ENCODE results near the gene DLG2.
"Not testable (repeated sequence)": the region's sequence is repeated elsewhere in the genome, so short reads cannot be mapped to it uniquely, and the experiment has no call there.

The DLG2 gene

GRCh38 chr11:83441171-83441570 is 2186.0 kb downstream of the DLG2 start:
- Histone ChIP-seq H3K4me1 (ENCODE audit: control insufficient read depth, low read length) (no peaks in the 10 kb centered on the region), H4K20me1 (ENCODE audit: control insufficient read depth, insufficient read depth, low read depth, low read length) (no peaks in the 10 kb centered on the region), H3K9me3 (ENCODE audit: control insufficient read depth, insufficient read depth, low read length) (no peaks in the 10 kb centered on the region), H3K4me2 (ENCODE audit: low read length) (no peak overlapping the region), H3K79me2 (ENCODE audit: control insufficient read depth, low read length) (no peaks in the 10 kb centered on the region), H3K9me2 (replicated peaks; ENCODE audit: control insufficient read depth, low read length) (no peaks in the 10 kb centered on the region), H3K27me3 (ENCODE audit: control insufficient read depth, low read length) (no peaks in the 10 kb centered on the region), H3F3A (ENCODE audit: control insufficient read depth, insufficient read depth) (no peaks in the 10 kb centered on the region), H3K36me3 (ENCODE audit: control insufficient read depth, low read length) (no peaks in the 10 kb centered on the region), H3K27ac (ENCODE audit: low read depth, low read length) (no peak overlapping the region), H3K4me3 (ENCODE audit: low read length) (no peak overlapping the region)
- TF ChIP-seq CTCF (IDR thresholded peaks at IDR 0.05; ENCODE audit: low read depth, low read length, poor library complexity, severe bottlenecking) = no peak
- TF ChIP-seq EZH2phosphoT487 (IDR thresholded peaks at IDR 0.05; ENCODE audit: borderline replicate concordance, low read length) = no peak

DNA sequence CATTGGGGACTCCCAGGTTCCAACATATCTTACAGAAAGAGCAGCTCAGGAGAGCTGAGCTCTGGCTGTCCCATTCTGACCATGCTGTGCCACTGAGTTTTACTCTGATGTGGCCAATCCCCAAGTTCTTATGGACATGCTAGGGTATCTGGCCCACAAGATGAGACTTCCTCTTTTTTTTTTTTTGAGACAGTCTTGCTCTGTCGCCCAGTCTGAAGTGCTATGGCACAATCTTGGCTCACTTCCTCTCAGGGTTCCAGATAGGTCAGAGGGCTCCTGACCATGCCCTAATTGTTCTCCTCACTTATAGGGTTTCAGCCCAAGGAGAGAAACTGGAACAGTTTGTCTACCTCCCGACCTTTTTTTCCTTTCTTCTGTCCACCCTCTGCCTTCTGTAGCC is 2188.7 kb downstream of the DLG2 start:
- Histone ChIP-seq H3K27ac (ENCODE audit: low read depth, low read length) (no peak overlapping the region), H3K4me2 (ENCODE audit: low read length) (no peak overlapping the region), H3K79me2 (ENCODE audit: control insufficient read depth, low read length) (no peaks in the 10 kb centered on the region), H3K27me3 (ENCODE audit: control insufficient read depth, low read length) (no peaks in the 10 kb centered on the region), H3K4me1 (ENCODE audit: control insufficient read depth, low read length) (no peaks in the 10 kb centered on the region), H4K20me1 (ENCODE audit: control insufficient read depth, insufficient read depth, low read depth, low read length) (no peaks in the 10 kb centered on the region), H3K36me3 (ENCODE audit: control insufficient read depth, low read length) (no peaks in the 10 kb centered on the region), H3K4me3 (ENCODE audit: low read length) (no peak overlapping the region), H3F3A (ENCODE audit: control insufficient read depth, insufficient read depth) (no peaks in the 10 kb centered on the region), H3K9me2 (replicated peaks; ENCODE audit: control insufficient read depth, low read length) (no peaks in the 10 kb centered on the region), H3K9me3 (ENCODE audit: control insufficient read depth, insufficient read depth, low read length) (no peaks in the 10 kb centered on the region)
- no peak for TF ChIP-seq EZH2phosphoT487 (IDR thresholded peaks at IDR 0.05; ENCODE audit: borderline replicate concordance, low read length)
- no peak for TF ChIP-seq CTCF (IDR thresholded peaks at IDR 0.05; ENCODE audit: low read depth, low read length, poor library complexity, severe bottlenecking)

- no peaks in the 10 kb centered on the region for H3K27me3 ChIP-seq (ENCODE audit: control insufficient read depth, low read length)
- H3K79me2 ChIP-seq (ENCODE audit: control insufficient read depth, low read length) = no peaks in the 10 kb centered on the region
- H3K4me3 ChIP-seq (ENCODE audit: low read length) = no peak overlapping the region
- H3K9me2 ChIP-seq (replicated peaks; ENCODE audit: control insufficient read depth, low read length) = no peaks in the 10 kb centered on the region
- no peaks in the 10 kb centered on the region for H3K36me3 ChIP-seq (ENCODE audit: control insufficient read depth, low read length)
- H4K20me1 ChIP-seq (ENCODE audit: control insufficient read depth, insufficient read depth, low read depth, low read length) = no peaks in the 10 kb centered on the region
- H3K4me1 ChIP-seq (ENCODE audit: control insufficient read depth, low read length) = no peaks in the 10 kb centered on the region
- H3K27ac ChIP-seq (ENCODE audit: low read depth, low read length) = no peak overlapping the region
- H3F3A ChIP-seq (ENCODE audit: control insufficient read depth, insufficient read depth) = no peaks in the 10 kb centered on the region
- no peak for TF ChIP-seq CTCF (IDR thresholded peaks at IDR 0.05; ENCODE audit: low read depth, low read length, poor library complexity, severe bottlenecking)
- TF ChIP-seq EZH2phosphoT487 (IDR thresholded peaks at IDR 0.05; ENCODE audit: borderline replicate concordance, low read length) = no peak
- H3K9me3 ChIP-seq (ENCODE audit: control insufficient read depth, insufficient read depth, low read length) = no peaks in the 10 kb centered on the region
- H3K4me2 ChIP-seq (ENCODE audit: low read length) = no peak overlapping the region
Observed at GRCh38 chr11:83437939-83438338, 2189.2 kb downstream of the DLG2 start.

GRCh38 chr11:83436855-83437254 is 2190.3 kb downstream of the DLG2 start:
- no peaks in the 10 kb centered on the region for H3K27me3 ChIP-seq (ENCODE audit: control insufficient read depth, low read length)
- no peaks in the 10 kb centered on the region for H3K9me2 ChIP-seq (replicated peaks; ENCODE audit: control insufficient read depth, low read length)
- H3K4me1 ChIP-seq (ENCODE audit: control insufficient read depth, low read length) = no peaks in the 10 kb centered on the region
- no peak overlapping the region for H3K4me3 ChIP-seq (ENCODE audit: low read length)
- no peak overlapping the region for H3K4me2 ChIP-seq (ENCODE audit: low read length)
- TF ChIP-seq CTCF (IDR thresholded peaks at IDR 0.05; ENCODE audit: low read depth, low read length, poor library complexity, severe bottlenecking) (no peak), EZH2phosphoT487 (IDR thresholded peaks at IDR 0.05; ENCODE audit: borderline replicate concordance, low read length) (no peak)
- H3K36me3 ChIP-seq (ENCODE audit: control insufficient read depth, low read length) = no peaks in the 10 kb centered on the region
- H3F3A ChIP-seq (ENCODE audit: control insufficient read depth, insufficient read depth) = no peaks in the 10 kb centered on the region
- H3K79me2 ChIP-seq (ENCODE audit: control insufficient read depth, low read length) = no peaks in the 10 kb centered on the region
- no peaks in the 10 kb centered on the region for H4K20me1 ChIP-seq (ENCODE audit: control insufficient read depth, insufficient read depth, low read depth, low read length)
- no peaks in the 10 kb centered on the region for H3K9me3 ChIP-seq (ENCODE audit: control insufficient read depth, insufficient read depth, low read length)
- no peak overlapping the region for H3K27ac ChIP-seq (ENCODE audit: low read depth, low read length)

DNA sequence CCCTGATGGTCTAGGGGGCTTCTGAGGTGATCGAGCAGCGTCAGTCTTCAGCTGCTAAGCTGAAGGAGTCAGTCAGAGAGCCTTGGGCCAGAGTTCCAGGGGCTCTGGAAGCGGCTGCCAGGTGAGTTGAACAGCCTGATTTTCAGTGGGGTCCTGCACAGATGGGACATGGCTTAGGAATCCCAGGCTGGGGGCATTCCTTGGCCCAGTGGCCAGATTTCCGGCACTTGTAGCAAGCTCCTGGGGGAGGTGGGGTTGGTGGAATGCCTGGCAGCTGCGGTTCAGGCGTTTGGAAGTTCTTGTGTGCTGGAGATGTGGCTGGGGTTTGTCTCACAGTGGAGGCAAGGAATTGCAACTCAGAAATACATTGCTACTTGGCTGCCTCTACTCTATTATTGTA is 2192.3 kb downstream of the DLG2 start:
- not testable (repeated sequence) for H3F3A ChIP-seq (ENCODE audit: control insufficient read depth, insufficient read depth); H3K27me3 ChIP-seq (ENCODE audit: control insufficient read depth, low read length); H3K4me3 ChIP-seq (ENCODE audit: low read length); H3K27ac ChIP-seq (ENCODE audit: low read depth, low read length); H3K9me2 ChIP-seq (replicated peaks; ENCODE audit: control insufficient read depth, low read length); H3K4me1 ChIP-seq (ENCODE audit: control insufficient read depth, low read length); H3K4me2 ChIP-seq (ENCODE audit: low read length); H3K36me3 ChIP-seq (ENCODE audit: control insufficient read depth, low read length); H3K9me3 ChIP-seq (ENCODE audit: control insufficient read depth, insufficient read depth, low read length); H3K79me2 ChIP-seq (ENCODE audit: control insufficient read depth, low read length); H4K20me1 ChIP-seq (ENCODE audit: control insufficient read depth, insufficient read depth, low read depth, low read length)

Data from DOHH2 (cell line).